Measurements from ENCODE around the gene YWHAG. TPM values are rescaled to one million over a fixed set of nuclear protein-coding genes. Genes with fewer than 3 reads are reported as not detected.
"Not testable (repeated sequence)": the region's sequence is repeated elsewhere in the genome, so short reads cannot be mapped to it uniquely, and the experiment has no call there.

Gene YWHAG
- total RNA-seq, 6 donors from 2014 or later: 51.3 to 114 (median 73.4) TPM

DNA sequence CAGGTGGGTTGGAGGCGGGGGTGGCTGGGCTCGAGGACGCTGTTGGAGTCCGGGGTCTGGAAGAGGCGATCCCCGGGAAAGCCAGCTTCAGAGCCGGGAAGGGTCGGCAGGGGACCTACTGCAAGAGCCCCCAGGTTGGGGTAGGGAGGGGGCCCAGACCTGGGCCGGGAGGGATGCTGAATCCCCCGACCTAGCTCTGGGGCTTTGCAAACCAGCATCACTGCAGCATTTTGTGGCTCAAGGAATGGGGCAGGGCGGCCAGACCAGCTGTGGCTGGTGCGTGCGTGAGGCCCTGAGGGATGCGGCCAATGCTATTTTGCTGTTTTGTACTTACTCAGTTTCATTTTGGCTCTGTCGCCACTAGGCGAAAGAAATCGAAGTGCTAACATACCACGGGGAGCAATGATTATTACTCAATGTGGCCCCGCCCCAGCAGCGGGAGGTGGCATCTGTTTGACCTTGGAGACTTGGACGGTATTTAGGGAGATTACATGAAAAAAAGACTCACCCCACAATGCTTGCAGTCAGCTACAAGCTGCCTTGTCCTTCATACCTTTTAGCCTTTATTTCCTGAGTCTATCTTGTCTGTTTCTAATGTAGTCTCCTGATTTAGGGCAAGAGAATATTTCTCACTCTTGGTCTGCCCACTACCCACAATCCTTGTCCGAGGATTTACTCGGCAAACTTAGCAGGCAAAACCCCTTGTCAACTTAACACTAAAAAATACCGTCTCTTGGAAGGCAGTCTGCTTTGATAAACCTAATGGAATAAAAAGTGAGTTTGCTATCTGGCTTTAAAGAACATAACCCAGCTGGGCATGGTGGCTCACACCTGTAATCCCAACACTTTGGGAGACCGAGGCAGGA, 40.1 kb downstream of the YWHAG start:
- WGBS, 2 donors: 6 to 10% methylated on average over 11 to 25 of the region's 25 CpGs
- DNase-seq: peak in 1 of 2 donors; percentile 78

DNA sequence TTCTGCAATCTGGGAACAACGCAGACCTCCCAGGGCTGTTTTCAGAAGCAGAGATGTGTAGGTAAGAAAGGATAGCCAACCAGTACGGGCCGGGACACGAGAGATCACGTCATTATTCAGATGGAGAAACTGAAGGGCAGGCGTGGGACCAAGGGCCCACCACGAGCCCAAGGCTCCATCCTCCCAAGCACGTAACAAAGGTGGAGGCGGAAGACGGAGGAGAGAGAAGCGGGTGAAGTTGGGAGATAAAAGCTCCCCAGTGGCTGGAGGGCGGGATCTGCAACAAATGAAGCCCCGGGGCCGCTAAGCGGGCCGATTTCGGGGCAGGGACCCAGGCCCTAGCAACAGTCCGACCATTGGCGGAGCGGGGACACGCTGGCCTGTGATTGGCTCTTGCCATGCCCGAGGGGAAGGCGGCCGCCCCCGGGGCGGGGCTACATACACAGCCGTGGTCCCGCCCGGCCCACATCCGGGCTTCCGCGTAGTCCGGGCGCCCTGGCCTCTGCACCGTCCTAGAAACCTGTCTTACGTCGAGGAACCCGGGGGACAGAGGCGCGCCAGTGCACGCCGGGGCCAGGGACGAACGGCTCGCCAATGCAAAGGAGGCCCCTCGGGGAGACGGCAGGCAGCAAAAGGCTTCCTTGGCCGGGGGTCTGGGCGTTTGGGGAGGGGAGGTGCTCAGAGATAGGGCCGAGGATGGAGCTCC, 40.9 kb downstream of the YWHAG start:
- TF ChIP-seq POLR2AphosphoS5 (IDR thresholded peaks at IDR 0.05) (peak; percentile 81 to 82), EP300 (IDR thresholded peaks at IDR 0.05) (no peak), POLR2A (IDR thresholded peaks at IDR 0.05) (peak in 3 of 4 donors; percentile 46 to 92 (median 85))
- TF ChIP-seq, protein P1, sequence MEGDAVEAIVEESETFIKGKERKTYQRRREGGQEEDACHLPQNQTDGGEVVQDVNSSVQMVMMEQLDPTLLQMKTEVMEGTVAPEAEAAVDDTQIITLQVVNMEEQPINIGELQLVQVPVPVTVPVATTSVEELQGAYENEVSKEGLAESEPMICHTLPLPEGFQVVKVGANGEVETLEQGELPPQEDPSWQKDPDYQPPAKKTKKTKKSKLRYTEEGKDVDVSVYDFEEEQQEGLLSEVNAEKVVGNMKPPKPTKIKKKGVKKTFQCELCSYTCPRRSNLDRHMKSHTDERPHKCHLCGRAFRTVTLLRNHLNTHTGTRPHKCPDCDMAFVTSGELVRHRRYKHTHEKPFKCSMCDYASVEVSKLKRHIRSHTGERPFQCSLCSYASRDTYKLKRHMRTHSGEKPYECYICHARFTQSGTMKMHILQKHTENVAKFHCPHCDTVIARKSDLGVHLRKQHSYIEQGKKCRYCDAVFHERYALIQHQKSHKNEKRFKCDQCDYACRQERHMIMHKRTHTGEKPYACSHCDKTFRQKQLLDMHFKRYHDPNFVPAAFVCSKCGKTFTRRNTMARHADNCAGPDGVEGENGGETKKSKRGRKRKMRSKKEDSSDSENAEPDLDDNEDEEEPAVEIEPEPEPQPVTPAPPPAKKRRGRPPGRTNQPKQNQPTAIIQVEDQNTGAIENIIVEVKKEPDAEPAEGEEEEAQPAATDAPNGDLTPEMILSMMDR (IDR thresholded peaks at IDR 0.05): no peak
- peaks cover 7 to 18% (median 17%) of the 10 kb centered on the region in 4 donors for H3K4me1 ChIP-seq
- H3K36me3 ChIP-seq: peaks cover 0 to 11% (median 0%) of the 10 kb centered on the region in 4 donors
- H3K27ac ChIP-seq: peak overlapping the region; percentile 84 to 94 (median 93)
- DNase-seq (peak; percentile 99), ATAC-seq (ENCODE audit: low FRiP score in 2 of 2) (peak; percentile 96 to 98)
- no peaks in the 10 kb centered on the region for H3K27me3 ChIP-seq
- WGBS, 2 donors: 0% methylated on average over 17 to 41 of the region's 50 CpGs
- H3K9me3 ChIP-seq: no peaks in the 10 kb centered on the region
- peak overlapping the region; percentile 72 to 89 (median 78) for H3K4me3 ChIP-seq

More for the DNA sequence above, 40.1 kb downstream of the YWHAG start:
- Histone ChIP-seq H3K9me3 (no peaks in the 10 kb centered on the region), H3K27me3 (no peaks in the 10 kb centered on the region), H3K36me3 (peaks cover 0 to 11% (median 0%) of the 10 kb centered on the region in 4 donors), H3K27ac (peak overlapping the region; percentile 84 to 94 (median 93)), H3K4me3 (peak overlapping the region; percentile 72 to 89 (median 78)), H3K4me1 (peaks cover 7 to 18% (median 17%) of the 10 kb centered on the region in 4 donors)
- ATAC-seq (ENCODE audit: low FRiP score in 2 of 2): peak; percentile 79 to 82
- TF ChIP-seq, protein P1 (IDR thresholded peaks at IDR 0.05): peak in 4 of 6 experiments; percentile 55 to 69 (median 64)
- peak in 2 of 4 donors; percentile 8 to 12 for TF ChIP-seq POLR2A (IDR thresholded peaks at IDR 0.05)
- peak; percentile 33 to 47 for TF ChIP-seq POLR2AphosphoS5 (IDR thresholded peaks at IDR 0.05)
- TF ChIP-seq EP300 (IDR thresholded peaks at IDR 0.05): no peak

DNA sequence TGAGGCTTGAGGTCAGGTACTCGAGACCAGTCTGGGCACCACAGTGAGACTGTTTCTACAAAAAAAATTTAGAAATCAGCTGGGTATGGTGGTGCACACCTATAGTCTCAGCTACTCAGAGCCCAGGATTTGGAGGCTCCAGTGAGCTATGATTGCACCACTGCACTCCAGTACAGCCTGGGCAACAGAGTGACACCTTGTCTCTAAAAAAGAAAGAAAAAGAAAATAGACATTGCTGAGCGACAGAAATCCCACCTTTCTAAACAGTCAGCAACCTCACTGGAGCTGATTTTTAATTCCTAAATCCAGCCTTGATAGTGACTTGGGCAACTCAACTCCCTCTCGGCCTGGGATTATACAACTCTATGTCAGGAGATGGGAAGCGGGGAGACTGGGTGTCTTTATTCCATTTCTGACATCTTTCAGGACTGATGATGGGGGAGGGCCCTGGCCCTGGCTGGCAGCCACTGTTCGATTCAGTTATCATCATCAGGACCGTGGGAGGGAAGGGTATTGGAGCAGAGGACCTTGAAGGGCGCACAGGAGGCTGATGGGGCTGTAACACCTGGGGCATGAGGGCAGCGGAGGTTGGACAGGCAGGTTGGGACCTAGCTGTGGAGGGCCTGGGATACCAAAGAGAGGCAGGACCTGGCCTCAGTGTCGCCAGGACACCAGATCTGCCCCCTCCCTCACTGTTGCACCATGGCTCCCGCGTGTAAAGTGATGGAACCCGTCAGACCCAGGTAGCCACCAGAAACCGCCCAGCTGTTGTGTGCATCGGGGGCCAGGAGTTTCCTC, 41.6 kb downstream of the YWHAG start:
- peak overlapping the region; percentile 84 to 94 (median 93) for H3K27ac ChIP-seq
- ATAC-seq (ENCODE audit: low FRiP score in 2 of 2): no peak
- 56 to 58% methylated on average over 12 to 14 of the region's 14 CpGs for WGBS, 2 donors
- no peaks in the 10 kb centered on the region for H3K9me3 ChIP-seq
- H3K36me3 ChIP-seq: peaks cover 0 to 7% (median 0%) of the 10 kb centered on the region in 4 donors
- H3K27me3 ChIP-seq: no peaks in the 10 kb centered on the region
- DNase-seq: no peak
- H3K4me3 ChIP-seq: peak overlapping the region; percentile 11 to 89 (median 74)
- H3K4me1 ChIP-seq: peaks cover 7 to 18% (median 17%) of the 10 kb centered on the region in 4 donors
- TF ChIP-seq EP300 (IDR thresholded peaks at IDR 0.05) (no peak), POLR2AphosphoS5 (IDR thresholded peaks at IDR 0.05) (no peak), POLR2A (IDR thresholded peaks at IDR 0.05) (no peak)
- TF ChIP-seq, protein P1 (IDR thresholded peaks at IDR 0.05): no peak

DNA sequence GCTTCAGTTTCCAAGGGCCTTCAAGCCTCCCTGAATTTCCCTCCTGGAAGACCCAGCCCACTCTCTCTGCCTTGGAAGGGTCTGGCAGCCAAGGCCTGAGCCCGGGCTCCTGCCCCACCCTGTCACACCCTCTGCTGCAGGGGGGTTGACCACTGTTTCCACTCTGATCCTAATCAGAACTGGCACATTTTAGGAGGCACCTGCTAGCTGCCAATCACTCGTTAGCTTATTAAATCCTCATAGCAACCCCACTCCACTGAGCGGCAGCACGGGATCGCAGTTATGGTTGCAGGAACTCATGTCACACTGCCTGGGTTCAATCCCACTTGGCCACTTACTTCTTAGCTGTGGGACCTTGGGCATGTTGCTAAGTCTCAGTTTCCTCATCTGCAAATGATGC, 43.4 kb downstream of the YWHAG start:
- WGBS, 2 donors: 44 to 60% methylated on average over 5 of the region's 5 CpGs
- Histone ChIP-seq H3K4me1 (peaks cover 7 to 18% (median 17%) of the 10 kb centered on the region in 4 donors), H3K9me3 (no peaks in the 10 kb centered on the region), H3K27me3 (no peaks in the 10 kb centered on the region), H3K36me3 (no peaks in the 10 kb centered on the region), H3K4me3 (no peak overlapping the region), H3K27ac (no peak overlapping the region)
- no peak for ATAC-seq (ENCODE audit: low FRiP score in 2 of 2)
- DNase-seq: no peak
- TF ChIP-seq, protein P1 (IDR thresholded peaks at IDR 0.05): no peak
- no peak for TF ChIP-seq POLR2A (IDR thresholded peaks at IDR 0.05)
- no peak for TF ChIP-seq POLR2AphosphoS5 (IDR thresholded peaks at IDR 0.05)
- TF ChIP-seq EP300 (IDR thresholded peaks at IDR 0.05): no peak

DNA sequence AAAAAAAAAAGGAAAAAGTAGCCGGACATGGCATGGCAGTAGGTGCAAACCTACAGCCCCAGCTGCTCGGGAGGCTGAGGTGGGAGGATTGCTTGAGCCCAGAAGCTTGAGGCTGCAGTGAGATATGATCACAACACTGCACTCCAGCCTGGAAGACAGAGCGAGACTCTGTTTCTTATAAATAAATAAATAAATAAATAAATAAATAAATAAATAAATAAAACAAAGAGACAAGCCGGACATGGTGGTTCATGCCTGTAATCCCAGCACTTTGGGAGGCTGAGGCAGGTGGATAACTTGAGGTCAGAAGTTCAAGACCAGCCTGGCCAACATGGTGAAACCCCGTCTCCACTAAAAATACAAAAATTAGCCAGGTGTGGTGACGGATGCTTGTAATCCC, 44.1 kb downstream of the YWHAG start:
- peaks cover 7 to 18% (median 17%) of the 10 kb centered on the region in 4 donors for H3K4me1 ChIP-seq
- H3K27ac ChIP-seq; DNase-seq; H3K27me3 ChIP-seq; H3K4me3 ChIP-seq; H3K36me3 ChIP-seq; H3K9me3 ChIP-seq; ATAC-seq (ENCODE audit: low FRiP score in 2 of 2): not testable (repeated sequence)
- WGBS, 2 donors: 60 to 61% methylated on average over 6 of the region's 6 CpGs
